HUDEP-2 (cell line): ENCODE data around the gene KRTAP4-8.
"Not testable (repeated sequence)": the region's sequence is repeated elsewhere in the genome, so short reads cannot be mapped to it uniquely, and the experiment has no call there.

Experiments used
- DNase-seq, 76 experiments: peaks; one replicate each; lab custom pipeline; 2025; ENCODE audit not compliant: unreplicated experiment in 76 of 76; lab: John Stamatoyannopoulos, UW

Gene KRTAP4-8

GRCh38 chr17:41098042-41098441 is at the start of gene KRTAP4-8:
Gene KRTAP4-8, minus strand, starts transcription at chr17:41098142. Its CDS starts 58 bp downstream, at chr17:41098084.
- no peak for DNase-seq

- DNase-seq, result no peak
These were observed 47.3 kb upstream of the KRTAP4-8 start for GRCh38 chr17:41145261-41145660.

GRCh38 chr17:41144846-41145245 is 46.9 kb upstream of the KRTAP4-8 start:
- DNase-seq, result no peak

GRCh38 chr17:41141361-41141760 is 43.4 kb upstream of the KRTAP4-8 start:
- DNase-seq, result no peak

- DNase-seq, result no peak
These were observed 42.6 kb upstream of the KRTAP4-8 start, which contains the start of gene KRTAP4-6 for GRCh38 chr17:41140360-41141131. Gene KRTAP4-6, minus strand, starts transcription at chr17:41140544. Its CDS starts 57 bp downstream, at chr17:41140487.

GRCh38 chr17:41139865-41140264 is 41.9 kb upstream of the KRTAP4-8 start:
- not testable (repeated sequence) for DNase-seq

GRCh38 chr17:41133880-41134735 is 36.2 kb upstream of the KRTAP4-8 start:
- no peak for DNase-seq

GRCh38 chr17:41131979-41132378 is 34.0 kb upstream of the KRTAP4-8 start:
- no peak for DNase-seq

- DNase-seq, result no peak
These were observed 29.4 kb upstream of the KRTAP4-8 start for GRCh38 chr17:41127371-41127770.

GRCh38 chr17:41126412-41126811 is 28.5 kb upstream of the KRTAP4-8 start:
- DNase-seq, result no peak

- DNase-seq, result no peak
These were observed 27.1 kb upstream of the KRTAP4-8 start for GRCh38 chr17:41125064-41125463.

- DNase-seq, result not testable (repeated sequence)
These were observed 26.0 kb upstream of the KRTAP4-8 start, which contains the start of gene KRTAP4-12 for GRCh38 chr17:41123991-41124371. Gene KRTAP4-12, minus strand, starts transcription at chr17:41124182. Its CDS starts 60 bp downstream, at chr17:41124122.

- not testable (repeated sequence) for DNase-seq
These were observed 25.5 kb upstream of the KRTAP4-8 start for GRCh38 chr17:41123292-41123990.

GRCh38 chr17:41121742-41122141 is 23.8 kb upstream of the KRTAP4-8 start:
- DNase-seq, result no peak

- DNase-seq, result not testable (repeated sequence)
These were observed 22.1 kb upstream of the KRTAP4-8 start for GRCh38 chr17:41119696-41120690.

GRCh38 chr17:41118721-41119120 is 20.8 kb upstream of the KRTAP4-8 start:
- DNase-seq, result no peak

- not testable (repeated sequence) for DNase-seq
These were observed 20.0 kb upstream of the KRTAP4-8 start, which contains the start of gene KRTAP4-11 for GRCh38 chr17:41117846-41118386. Gene KRTAP4-11, minus strand, starts transcription at chr17:41118373. Its CDS starts 58 bp downstream, at chr17:41118315.

GRCh38 chr17:41116297-41116696 is 18.4 kb upstream of the KRTAP4-8 start:
- no peak for DNase-seq
